Effector memory CD8-positive, alpha-beta T cell (primary cell): ENCODE measurements around the gene DNAH6.

Source experiments
- ATAC-seq: fragments of 150-1000 bp; cut with Tn5 transposase; replicated peaks from 2 replicates; pipeline ENCODE4 v1.10.0; 2021; ENCODE audit warnings: mild to moderate bottlenecking, moderate library complexity
- DNase-seq, 3 experiments: peaks; one replicate each; pipeline ENCODE4 v3.0.0; 2021
- H3K27ac Mint-ChIP-seq, 2 donors: one replicate each; pipeline ENCODE4 v1.8.0; 2022; ENCODE audit warnings: mild to moderate bottlenecking in 2 of 2, mixed read lengths in 2 of 2, moderate library complexity in 2 of 2
- H3K27me3 Mint-ChIP-seq, 2 donors: one replicate each; pipeline ENCODE4 v1.8.0; 2022; ENCODE audit warnings: mixed read lengths in 2 of 2
- H3K36me3 Mint-ChIP-seq: one replicate; pipeline ENCODE4 v1.8.0; 2022; ENCODE audit warnings: mild to moderate bottlenecking, moderate library complexity, mixed read lengths; ENCODE audit not compliant: insufficient read depth
- H3K4me1 Mint-ChIP-seq, 2 donors: one replicate each; pipeline ENCODE4 v1.8.0; 2022; ENCODE audit warnings: low read depth in 2 of 2, mixed read lengths in 2 of 2
- H3K4me3 Mint-ChIP-seq, 2 donors: one replicate each; pipeline ENCODE4 v1.8.0; 2022; ENCODE audit warnings: mild to moderate bottlenecking in 2 of 2, mixed read lengths in 2 of 2, moderate library complexity in 2 of 2
- H3K9me3 Mint-ChIP-seq, 2 donors: one replicate each; pipeline ENCODE4 v1.8.0; 2022; ENCODE audit warnings: mixed read lengths in 2 of 2

Gene DNAH6

GRCh38 chr2:84823229-84823628 lies 306.9 kb downstream of the DNAH6 start:
- Mint-ChIP-seq H3K36me3 (no peaks in the 10 kb centered on the region), H3K4me3 (no peak overlapping the region), H3K27me3 (no peaks in the 10 kb centered on the region), H3K9me3 (no peaks in the 10 kb centered on the region), H3K27ac (peak overlapping the region in 1 of 2 donors; percentile 1), H3K4me1 (peaks cover 10 to 14% of the 10 kb centered on the region in 2 donors)
- ATAC-seq (no peak), DNase-seq (no peak)

GRCh38 chr2:84823788-84824187 lies 307.5 kb downstream of the DNAH6 start:
- Mint-ChIP-seq H3K27ac (no peak overlapping the region), H3K27me3 (no peaks in the 10 kb centered on the region), H3K4me1 (peaks cover 14 to 15% of the 10 kb centered on the region in 2 donors), H3K4me3 (no peak overlapping the region), H3K9me3 (no peaks in the 10 kb centered on the region), H3K36me3 (no peaks in the 10 kb centered on the region)
- ATAC-seq (no peak), DNase-seq (no peak)

DNA sequence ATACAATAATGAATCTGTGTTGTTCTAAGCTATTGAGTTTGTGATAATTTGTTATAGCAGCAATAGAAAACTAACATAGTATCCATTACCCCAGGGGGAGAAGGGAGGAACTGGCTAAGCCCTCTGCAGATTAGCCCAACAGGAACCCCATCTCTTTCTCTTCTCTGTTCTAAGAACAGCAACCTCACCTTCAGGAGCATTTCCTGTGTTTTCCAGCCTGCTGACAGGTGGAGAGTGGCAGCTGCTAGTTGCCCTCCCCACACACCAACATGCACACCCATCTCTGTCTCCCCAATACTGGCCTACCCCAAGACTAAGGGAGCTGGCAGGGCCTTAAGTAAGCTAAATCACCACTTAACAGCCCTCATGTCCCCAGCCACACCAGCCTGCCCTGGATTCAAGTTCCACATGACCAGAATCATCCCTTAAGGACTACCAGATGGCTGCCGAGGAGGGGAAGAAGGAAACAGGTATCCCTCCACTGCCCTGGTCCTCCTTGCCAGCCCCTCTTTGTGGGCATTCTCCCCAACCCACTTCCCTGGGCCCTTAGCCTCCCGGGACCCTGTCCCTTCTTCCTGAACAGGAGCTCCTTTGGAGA lies 311.8 kb downstream of the DNAH6 start:
- Mint-ChIP-seq H3K36me3 (no peaks in the 10 kb centered on the region), H3K27ac (peak overlapping the region; percentile 32 to 61), H3K27me3 (no peaks in the 10 kb centered on the region), H3K4me3 (no peak overlapping the region), H3K4me1 (peaks cover 9 to 23% of the 10 kb centered on the region in 2 donors), H3K9me3 (no peaks in the 10 kb centered on the region)
- DNase-seq (no peak), ATAC-seq (no peak)

DNA sequence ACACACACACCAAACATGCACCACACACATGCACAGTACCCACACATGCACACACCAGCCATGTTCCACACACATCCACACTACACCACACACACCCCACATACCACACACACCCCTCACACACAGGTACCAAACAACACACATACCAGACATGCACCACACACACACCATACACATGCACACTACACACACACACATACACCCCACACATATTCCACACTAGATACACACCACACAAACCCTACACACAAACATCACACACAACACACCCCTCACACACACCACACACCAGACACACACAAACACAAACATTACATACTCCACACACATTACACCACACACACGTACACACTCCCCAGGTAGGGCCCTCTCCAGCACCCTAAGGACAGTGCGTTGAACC lies 313.4 kb downstream of the DNAH6 start:
- ATAC-seq = no peak
- peaks cover 18 to 31% of the 10 kb centered on the region in 2 donors for H3K4me1 Mint-ChIP-seq

GRCh38 chr2:84830095-84830494 lies 313.8 kb downstream of the DNAH6 start:
- H3K4me1 Mint-ChIP-seq = peaks cover 18 to 31% of the 10 kb centered on the region in 2 donors
- no peak overlapping the region for H3K27ac Mint-ChIP-seq
- no peak for DNase-seq
- no peaks in the 10 kb centered on the region for H3K27me3 Mint-ChIP-seq
- no peak overlapping the region for H3K4me3 Mint-ChIP-seq
- H3K36me3 Mint-ChIP-seq = no peaks in the 10 kb centered on the region
- peak; percentile 24 for ATAC-seq
- H3K9me3 Mint-ChIP-seq = no peaks in the 10 kb centered on the region

More for the DNA sequence above, 313.4 kb downstream of the DNAH6 start:
- Mint-ChIP-seq H3K4me3 (no peak overlapping the region), H3K27me3 (no peaks in the 10 kb centered on the region), H3K9me3 (no peaks in the 10 kb centered on the region), H3K27ac (no peak overlapping the region), H3K36me3 (no peaks in the 10 kb centered on the region)
- no peak for DNase-seq

- DNase-seq (no peak), ATAC-seq (no peak)
- Mint-ChIP-seq H3K9me3 (no peaks in the 10 kb centered on the region), H3K4me3 (peak overlapping the region in 1 of 2 donors; percentile 15), H3K36me3 (no peaks in the 10 kb centered on the region), H3K27ac (no peak overlapping the region), H3K4me1 (peaks cover 22 to 31% of the 10 kb centered on the region in 2 donors), H3K27me3 (no peaks in the 10 kb centered on the region)
Observed at GRCh38 chr2:84830758-84831500, 314.6 kb downstream of the DNAH6 start.

GRCh38 chr2:84832772-84833461 lies 316.6 kb downstream of the DNAH6 start:
- Mint-ChIP-seq H3K36me3 (no peaks in the 10 kb centered on the region), H3K27ac (peak overlapping the region; percentile 16 to 26), H3K4me1 (peaks cover 29 to 33% of the 10 kb centered on the region in 2 donors), H3K9me3 (peaks cover 0 to 8% of the 10 kb centered on the region in 2 donors), H3K27me3 (no peaks in the 10 kb centered on the region), H3K4me3 (peak overlapping the region in 1 of 2 donors; percentile 5)
- DNase-seq (no peak), ATAC-seq (peak; percentile 41)

DNA sequence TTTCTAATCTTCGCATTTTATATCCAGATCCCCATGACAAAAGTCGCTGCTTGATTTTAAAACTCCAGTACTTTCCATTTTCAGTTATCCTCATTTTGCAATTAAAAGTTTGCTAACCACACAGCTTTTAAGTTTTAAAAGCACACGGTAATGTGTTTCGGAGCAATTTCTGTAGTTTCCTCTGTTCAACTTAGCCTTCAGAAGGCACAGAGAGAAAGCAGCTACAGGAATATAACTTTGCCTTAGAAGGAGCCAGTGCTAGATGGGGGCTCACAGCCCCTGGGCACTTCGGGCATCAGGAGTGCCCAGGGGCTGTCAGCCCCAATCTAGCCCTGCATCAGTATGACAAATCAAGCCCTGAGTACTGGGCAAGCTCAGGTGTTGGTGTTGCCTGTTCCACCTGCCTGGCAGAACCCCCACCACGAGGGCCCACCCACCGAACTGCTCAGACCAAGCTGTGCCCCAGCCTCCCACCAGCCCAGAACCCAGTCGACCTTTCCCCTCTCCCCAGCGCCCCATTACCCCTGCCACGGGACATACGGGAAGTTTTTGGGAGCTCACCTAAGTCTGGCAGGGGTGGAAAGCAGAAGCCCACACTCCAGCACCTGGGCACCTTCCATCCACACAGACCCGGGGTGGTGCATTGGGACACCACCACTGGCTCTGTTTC lies 317.3 kb downstream of the DNAH6 start:
- Mint-ChIP-seq H3K27ac (peak overlapping the region in 1 of 2 donors; percentile 26), H3K4me1 (peaks cover 26 to 33% of the 10 kb centered on the region in 2 donors), H3K4me3 (peak overlapping the region in 1 of 2 donors; percentile 5), H3K9me3 (peaks cover 0 to 8% of the 10 kb centered on the region in 2 donors), H3K27me3 (no peaks in the 10 kb centered on the region), H3K36me3 (peaks cover 6% of the 10 kb centered on the region)
- DNase-seq (no peak), ATAC-seq (no peak)

- DNase-seq = no peak
- H3K4me1 Mint-ChIP-seq = peaks cover 39 to 57% of the 10 kb centered on the region in 2 donors
- ATAC-seq = no peak
- no peaks in the 10 kb centered on the region for H3K27me3 Mint-ChIP-seq
- H3K9me3 Mint-ChIP-seq = peaks cover 0 to 8% of the 10 kb centered on the region in 2 donors
- no peak overlapping the region for H3K27ac Mint-ChIP-seq
- peaks cover 11% of the 10 kb centered on the region for H3K36me3 Mint-ChIP-seq
- no peak overlapping the region for H3K4me3 Mint-ChIP-seq
Observed at GRCh38 chr2:84836215-84836614, 319.9 kb downstream of the DNAH6 start.

DNA sequence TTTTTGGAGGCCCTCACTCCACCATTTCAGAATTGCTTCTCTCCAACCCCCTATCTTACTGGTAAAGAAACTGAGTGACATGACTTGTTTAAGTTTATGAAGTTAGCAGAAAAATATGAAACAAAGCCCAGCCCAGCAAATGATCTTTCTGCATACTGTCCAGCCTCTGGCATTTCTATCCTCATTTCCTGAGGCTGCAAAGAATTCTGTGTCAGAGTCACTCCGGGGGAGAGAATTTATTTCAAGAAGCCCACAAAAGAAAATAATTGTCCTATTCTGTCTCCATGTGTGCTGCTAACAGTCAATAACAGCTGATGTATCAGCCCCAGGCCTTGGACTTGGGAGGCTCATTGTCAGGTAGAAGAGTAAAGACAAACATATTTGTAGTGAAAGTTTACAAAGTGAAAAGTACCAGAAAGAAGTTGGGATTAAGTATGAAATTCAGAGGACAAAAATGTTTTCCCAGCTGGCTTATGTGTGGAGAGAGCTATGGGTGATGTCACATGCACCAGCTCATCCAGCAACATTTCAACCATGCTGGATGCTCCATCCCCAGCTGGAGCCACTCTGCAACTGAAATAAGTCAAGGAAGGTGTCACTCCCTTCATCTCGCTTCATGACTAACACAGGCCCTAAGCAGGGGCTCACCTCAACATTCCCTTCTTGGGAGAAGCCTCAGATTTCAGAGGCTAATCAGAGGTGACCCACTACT lies 322.3 kb downstream of the DNAH6 start:
- no peak for ATAC-seq
- H3K9me3 Mint-ChIP-seq = peaks cover 0 to 8% of the 10 kb centered on the region in 2 donors
- H3K4me3 Mint-ChIP-seq = no peak overlapping the region
- H3K36me3 Mint-ChIP-seq = peaks cover 11% of the 10 kb centered on the region
- peak overlapping the region; percentile 87 for H3K27ac Mint-ChIP-seq
- H3K27me3 Mint-ChIP-seq = no peaks in the 10 kb centered on the region
- DNase-seq = no peak
- H3K4me1 Mint-ChIP-seq = peaks cover 44 to 56% of the 10 kb centered on the region in 2 donors

- peaks cover 11% of the 10 kb centered on the region for H3K36me3 Mint-ChIP-seq
- no peaks in the 10 kb centered on the region for H3K27me3 Mint-ChIP-seq
- DNase-seq (no peak), ATAC-seq (no peak)
- H3K4me1 Mint-ChIP-seq = peaks cover 51 to 61% of the 10 kb centered on the region in 2 donors
- peaks cover 0 to 14% of the 10 kb centered on the region in 2 donors for H3K9me3 Mint-ChIP-seq
- peak overlapping the region; percentile 23 to 36 for H3K4me3 Mint-ChIP-seq
- H3K27ac Mint-ChIP-seq = peak overlapping the region; percentile 87
Observed at GRCh38 chr2:84839851-84840250, 323.6 kb downstream of the DNAH6 start.

GRCh38 chr2:84840306-84840705 lies 324.0 kb downstream of the DNAH6 start:
- DNase-seq (no peak), ATAC-seq (no peak)
- peaks cover 53 to 63% of the 10 kb centered on the region in 2 donors for H3K4me1 Mint-ChIP-seq
- H3K4me3 Mint-ChIP-seq = peak overlapping the region; percentile 23 to 36
- no peaks in the 10 kb centered on the region for H3K27me3 Mint-ChIP-seq
- H3K27ac Mint-ChIP-seq = peak overlapping the region; percentile 87
- H3K36me3 Mint-ChIP-seq = peaks cover 11% of the 10 kb centered on the region
- peaks cover 0 to 14% of the 10 kb centered on the region in 2 donors for H3K9me3 Mint-ChIP-seq

GRCh38 chr2:84841577-84841976 lies 325.3 kb downstream of the DNAH6 start:
- Mint-ChIP-seq H3K4me3 (peak overlapping the region; percentile 4 to 36), H3K36me3 (peaks cover 11% of the 10 kb centered on the region), H3K27me3 (no peaks in the 10 kb centered on the region), H3K27ac (peak overlapping the region; percentile 87), H3K9me3 (peaks cover 0 to 10% of the 10 kb centered on the region in 2 donors), H3K4me1 (peaks cover 65 to 72% of the 10 kb centered on the region in 2 donors)
- ATAC-seq (no peak), DNase-seq (no peak)
